H9 (cell line): ENCODE results near the gene CHPF2. TPM values are rescaled to one million over a fixed set of nuclear protein-coding genes. Genes with fewer than 3 reads are reported as not detected.

ENCODE experiments used
- DNase-seq: peaks from one replicate; pipeline ENCODE4 v3.0.0-alpha.2; 2017
- H2AFZ ChIP-seq: one replicate; pipeline ENCODE4 v1.6.1; 2013; ENCODE audit warnings: mild to moderate bottlenecking, low read length, control low read depth, moderate library complexity
- H2AK5ac ChIP-seq: 2 replicates; pipeline ENCODE4 v1.6.1; 2013; ENCODE audit warnings: low read length, control low read depth, mixed read lengths; ENCODE audit not compliant: insufficient read length
- H2BK120ac ChIP-seq: one replicate; pipeline ENCODE4 v1.6.1; 2013; ENCODE audit warnings: low read depth, mild to moderate bottlenecking, low read length, control low read depth, inconsistent platforms; ENCODE audit not compliant: poor library complexity, severe bottlenecking
- H2BK12ac ChIP-seq: 2 replicates; pipeline ENCODE4 v1.6.1; 2013; ENCODE audit warnings: low read length, control low read depth, mixed read lengths, low read depth; ENCODE audit not compliant: insufficient read length
- H2BK15ac ChIP-seq: 2 replicates; pipeline ENCODE4 v1.6.1; 2013; ENCODE audit warnings: low read depth, low read length, control low read depth
- H2BK20ac ChIP-seq: one replicate; pipeline ENCODE4 v1.6.1; 2013; ENCODE audit warnings: low read depth, mild to moderate bottlenecking, low read length, control low read depth, inconsistent platforms; ENCODE audit not compliant: poor library complexity, severe bottlenecking
- H2BK5ac ChIP-seq: 2 replicates; pipeline ENCODE4 v1.6.1; 2013; ENCODE audit warnings: low read length, control low read depth, mixed read lengths; ENCODE audit not compliant: insufficient read length
- H3K14ac ChIP-seq: 2 replicates; pipeline ENCODE4 v1.6.1; 2013; ENCODE audit warnings: low read length, control low read depth; ENCODE audit not compliant: insufficient read depth
- H3K18ac ChIP-seq: 2 replicates; pipeline ENCODE4 v1.6.1; 2013; ENCODE audit warnings: low read depth, mild to moderate bottlenecking, mixed read lengths, low read length, control low read depth; ENCODE audit not compliant: insufficient read length
- H3K23ac ChIP-seq: 2 replicates; pipeline ENCODE4 v1.6.1; 2013; ENCODE audit warnings: low read length, control low read depth, mixed read lengths, low read depth; ENCODE audit not compliant: insufficient read length
- H3K23me2 ChIP-seq: 2 replicates; pipeline ENCODE4 v1.6.1; 2013; ENCODE audit warnings: low read depth, mild to moderate bottlenecking, mixed read lengths, low read length, control low read depth; ENCODE audit not compliant: insufficient read length, poor library complexity, severe bottlenecking
- H3K27ac ChIP-seq: 2 replicates; pipeline ENCODE4 v1.5.1; 2013; ENCODE audit warnings: low read length, control low read depth, mixed read lengths, low read depth; ENCODE audit not compliant: insufficient read length
- H3K27me3 ChIP-seq: 2 replicates; pipeline ENCODE4 v1.6.1; 2013; ENCODE audit warnings: low read length, control low read depth, inconsistent platforms; ENCODE audit not compliant: insufficient read depth
- H3K4ac ChIP-seq: 2 replicates; pipeline ENCODE4 v1.6.1; 2013; ENCODE audit warnings: low read depth, mild to moderate bottlenecking, control low read depth, inconsistent platforms, low read length, moderate library complexity
- H3K4me1 ChIP-seq: 2 replicates; pipeline ENCODE4 v1.6.1; 2013; ENCODE audit warnings: low read length, control low read depth, inconsistent platforms; ENCODE audit not compliant: insufficient read depth
- H3K4me2 ChIP-seq: 2 replicates; pipeline ENCODE4 v1.6.1; 2013; ENCODE audit warnings: low read length, control low read depth, mixed read lengths; ENCODE audit not compliant: insufficient read length, insufficient read depth
- H3K56ac ChIP-seq: 2 replicates; pipeline ENCODE4 v1.6.1; 2013; ENCODE audit warnings: low read depth, mild to moderate bottlenecking, mixed read lengths, low read length, control low read depth; ENCODE audit not compliant: insufficient read length
- H3K79me1 ChIP-seq: 2 replicates; pipeline ENCODE4 v1.6.1; 2013; ENCODE audit warnings: low read depth, mild to moderate bottlenecking, moderate library complexity, low read length, control low read depth, inconsistent platforms; ENCODE audit not compliant: insufficient read depth, poor library complexity, severe bottlenecking
- H3K79me2 ChIP-seq: 2 replicates; pipeline ENCODE4 v1.6.1; 2013; ENCODE audit warnings: low read length, control low read depth, inconsistent platforms; ENCODE audit not compliant: insufficient read depth
- H3K9ac ChIP-seq: 2 replicates; pipeline ENCODE4 v1.6.1; 2013; ENCODE audit warnings: low read length, control low read depth, mixed read lengths; ENCODE audit not compliant: insufficient read length; ENCODE audit errors: extremely low read depth
- H3K9me3 ChIP-seq: one replicate; pipeline ENCODE4 v1.6.1; 2013; ENCODE audit warnings: low read depth, low read length, inconsistent platforms; ENCODE audit not compliant: control insufficient read depth
- H3T11ph ChIP-seq: one replicate; pipeline ENCODE4 v1.6.1; 2013; ENCODE audit warnings: mild to moderate bottlenecking, low read length, control low read depth, inconsistent platforms
- H4K20me1 ChIP-seq: one replicate; pipeline ENCODE4 v1.6.1; 2013; ENCODE audit not compliant: control insufficient read depth, insufficient read length, insufficient read depth
- H4K5ac ChIP-seq: 2 replicates; pipeline ENCODE4 v1.6.1; 2013; ENCODE audit warnings: low read depth, mild to moderate bottlenecking, mixed read lengths, low read length, control low read depth; ENCODE audit not compliant: insufficient read length
- H4K8ac ChIP-seq: replicated peaks from 2 replicates; pipeline ENCODE4 v1.6.1; 2013; ENCODE audit warnings: low read length, control low read depth, mixed read lengths, low read depth; ENCODE audit not compliant: insufficient read length
- H4K91ac ChIP-seq: 2 replicates; pipeline ENCODE4 v1.6.1; 2013; ENCODE audit warnings: low read depth, mild to moderate bottlenecking, moderate library complexity, mixed read lengths, low read length, control low read depth; ENCODE audit not compliant: insufficient read length
- H3K27ac Mint-ChIP-seq, 3 experiments: 2 replicates in 2 of 3; 3 replicates in 1 of 3; pipeline ENCODE4 v1.8.0; 2020 to 2021; ENCODE audit warnings: mixed read lengths in 3 of 3, mild to moderate bottlenecking in 1 of 3, moderate library complexity in 1 of 3
- H3K27me3 Mint-ChIP-seq: 2 replicates; pipeline ENCODE4 v1.8.0; 2021; ENCODE audit warnings: low read depth, mild to moderate bottlenecking, moderate library complexity, mixed read lengths
- H3K36me3 Mint-ChIP-seq, 3 experiments: 2 replicates in 2 of 3; 3 replicates in 1 of 3; pipeline ENCODE4 v1.8.0; 2020 to 2021; ENCODE audit warnings: low read depth in 3 of 3, mixed read lengths in 3 of 3; ENCODE audit not compliant: insufficient read depth in 1 of 3
- H3K4me1 Mint-ChIP-seq, 2 experiments: 2 replicates each; pipeline ENCODE4 v1.8.0; 2020; ENCODE audit warnings: mixed read lengths in 2 of 2
- H3K4me3 Mint-ChIP-seq, 2 experiments: 2 replicates in 1 of 2; 3 replicates in 1 of 2; pipeline ENCODE4 v1.8.0; 2020 to 2021; ENCODE audit warnings: mild to moderate bottlenecking in 2 of 2, mixed read lengths in 2 of 2, moderate library complexity in 1 of 2
- H3K9me3 Mint-ChIP-seq, 2 experiments: 2 replicates in 1 of 2; 3 replicates in 1 of 2; pipeline ENCODE4 v1.8.0; 2020; ENCODE audit warnings: mild to moderate bottlenecking in 2 of 2, mixed read lengths in 2 of 2, moderate library complexity in 1 of 2
- WGBS: extraction: QIAGEN DNeasy Blood & Tissue Kit; methylation state at CpG from one replicate; pipeline ENCODE4 v1.1.7; 2013; ENCODE audit warnings: missing lambda C conversion rate, low lambda C conversion rate, mixed read lengths; ENCODE audit not compliant: insufficient read length; ENCODE audit errors: extremely low coverage; 5-methylcytosine and 5-hydroxymethylcytosine counted together
- total RNA-seq: library from RNA; stranded (reverse); gene quantifications from 2 replicates; pipeline ENCODE4 v1.2.1, GENCODE V29; 2021
- TF ChIP-seq, protein P1 (sequence below): fragments of 200-600 bp; sonication (generic); conservative IDR thresholded peaks from 3 replicates; pipeline ENCODE4 v1.8.0; 2021; ENCODE audit warnings: antibody characterized with exemption, mild to moderate bottlenecking

The CHPF2 gene
- total RNA-seq, 1 experiment from 2014 or later: 25.7 TPM

DNA sequence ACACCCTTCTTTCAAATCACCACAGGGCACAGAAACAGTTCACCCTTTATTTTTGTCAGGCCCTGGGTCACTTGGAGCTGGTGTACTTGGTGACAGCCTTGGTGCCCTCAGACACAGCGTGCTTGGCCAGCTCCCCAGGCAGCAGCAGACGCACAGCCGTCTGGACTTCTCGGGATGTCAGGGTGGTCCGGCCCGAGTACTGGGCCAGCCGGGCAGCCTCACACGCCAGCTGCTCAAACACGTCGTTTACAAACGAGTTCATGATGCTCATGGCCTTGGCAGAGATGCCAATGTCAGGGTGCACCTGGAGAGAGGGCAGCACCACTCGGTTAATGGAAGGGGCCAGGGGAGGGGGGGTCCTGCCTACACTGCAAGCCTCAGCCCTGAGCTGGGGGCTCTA, 24.5 kb upstream of the CHPF2 start:
- H3K9ac ChIP-seq: no peak overlapping the region

More for the DNA sequence above, 24.5 kb upstream of the CHPF2 start:
- Histone ChIP-seq H3K14ac (no peak overlapping the region), H2AK5ac (no peak overlapping the region), H2BK12ac (no peak overlapping the region), H2AFZ (no peak overlapping the region), H3K23ac (no peak overlapping the region), H2BK5ac (no peak overlapping the region), H3K23me2 (no peaks in the 10 kb centered on the region), H4K8ac (no peak overlapping the region), H3K4me1 (peaks cover 5% of the 10 kb centered on the region; the same call in 1 of the 2 replicates), H3K79me1 (no peaks in the 10 kb centered on the region), H3K27me3 (no peaks in the 10 kb centered on the region), H3K4ac (no peak overlapping the region), H2BK120ac (no peak overlapping the region), H4K5ac (no peak overlapping the region), H3K27ac (no peak overlapping the region), H3K56ac (no peak overlapping the region), H4K20me1 (peaks cover 3% of the 10 kb centered on the region), H3K4me2 (no peak overlapping the region), H3K18ac (no peak overlapping the region), H2BK20ac (no peak overlapping the region), H2BK15ac (no peak overlapping the region), H3T11ph (no peak overlapping the region), H3K9me3 (no peaks in the 10 kb centered on the region), H3K79me2 (no peaks in the 10 kb centered on the region), H4K91ac (no peak overlapping the region)
- TF ChIP-seq, protein P1, sequence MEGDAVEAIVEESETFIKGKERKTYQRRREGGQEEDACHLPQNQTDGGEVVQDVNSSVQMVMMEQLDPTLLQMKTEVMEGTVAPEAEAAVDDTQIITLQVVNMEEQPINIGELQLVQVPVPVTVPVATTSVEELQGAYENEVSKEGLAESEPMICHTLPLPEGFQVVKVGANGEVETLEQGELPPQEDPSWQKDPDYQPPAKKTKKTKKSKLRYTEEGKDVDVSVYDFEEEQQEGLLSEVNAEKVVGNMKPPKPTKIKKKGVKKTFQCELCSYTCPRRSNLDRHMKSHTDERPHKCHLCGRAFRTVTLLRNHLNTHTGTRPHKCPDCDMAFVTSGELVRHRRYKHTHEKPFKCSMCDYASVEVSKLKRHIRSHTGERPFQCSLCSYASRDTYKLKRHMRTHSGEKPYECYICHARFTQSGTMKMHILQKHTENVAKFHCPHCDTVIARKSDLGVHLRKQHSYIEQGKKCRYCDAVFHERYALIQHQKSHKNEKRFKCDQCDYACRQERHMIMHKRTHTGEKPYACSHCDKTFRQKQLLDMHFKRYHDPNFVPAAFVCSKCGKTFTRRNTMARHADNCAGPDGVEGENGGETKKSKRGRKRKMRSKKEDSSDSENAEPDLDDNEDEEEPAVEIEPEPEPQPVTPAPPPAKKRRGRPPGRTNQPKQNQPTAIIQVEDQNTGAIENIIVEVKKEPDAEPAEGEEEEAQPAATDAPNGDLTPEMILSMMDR: no peak
- Mint-ChIP-seq H3K36me3 (peaks cover 0 to 14% (median under 1%) of the 10 kb centered on the region in 3 experiments; a peak in 3 of 7 replicates), H3K27me3 (peaks cover 39% of the 10 kb centered on the region), H3K4me1 (peaks cover 13 to 16% of the 10 kb centered on the region in 2 experiments), H3K27ac (no peak overlapping the region), H3K9me3 (no peaks in the 10 kb centered on the region), H3K4me3 (no peak overlapping the region)
- WGBS: no CpG with 5 or more reads among the region's 12 CpGs
- no peak for DNase-seq
